ENCODE measurements around the gene RARS1. TPM values are rescaled to one million over a fixed set of nuclear protein-coding genes. Genes with fewer than 3 reads are reported as not detected.

Gene RARS1
- total RNA-seq (10 to 100 TPM; 38.6 to 48.8 (median 41.5) TPM), polyA plus RNA-seq (10 to 100 TPM; 18.4 to 34.7 TPM)

- Histone ChIP-seq H3K36me3 (peaks cover 0 to 28% (median 27%) of the 10 kb centered on the region in 3 donors), H3K27ac (peak within 1 kb of the TSS in 3 of 4 donors; percentile 28 to 57 (median 48)), H3K4me3 (peak within 1 kb of the TSS; percentile 61 to 99 (median 88)), H3K4me1 (peaks cover 0 to 8% (median 0%) of the 10 kb centered on the region in 3 donors), H3K9me3 (no peaks in the 10 kb centered on the region), H3K27me3 (no peaks in the 10 kb centered on the region)
- intact Hi-C loops (cut with DNase I) = no loop called here
- DNase-seq (peak; percentile 88 to 97 (median 92)), ATAC-seq (peak; percentile 99 to 100 (median 100)), FAIRE-seq (no peak)
- peak; percentile 82 to 93 (median 92) for TF ChIP-seq CTCF (IDR thresholded peaks at IDR 0.05)
- WGBS, 2 donors = 0% methylated on average over 39 to 40 of the region's 40 CpGs
Measured at GRCh38 chr5:168486136-168486879, at the start of gene RARS1. TSS of gene RARS1 (plus strand) at chr5:168486471. CDS start at chr5:168486499, 28 bp downstream.

GRCh38 chr5:168438349-168438748, 47.9 kb upstream of the RARS1 start:
- WGBS, 2 donors = 72 to 82% methylated on average over 5 of the region's 5 CpGs
- H3K9me3 ChIP-seq = no peaks in the 10 kb centered on the region
- no peaks in the 10 kb centered on the region for H3K27me3 ChIP-seq
- no peak overlapping the region for H3K4me3 ChIP-seq
- H3K4me1 ChIP-seq = no peaks in the 10 kb centered on the region
- H3K36me3 ChIP-seq = peaks cover 0 to 49% (median 3%) of the 10 kb centered on the region in 3 donors
- FAIRE-seq = no peak
- intact Hi-C loops (cut with DNase I) = no loop called here
- DNase-seq = no peak
- H3K27ac ChIP-seq = no peak overlapping the region
- TF ChIP-seq CTCF (IDR thresholded peaks at IDR 0.05) = no peak
- ATAC-seq = no peak

GRCh38 chr5:168443533-168443932, 42.7 kb upstream of the RARS1 start:
- no peaks in the 10 kb centered on the region for H3K27me3 ChIP-seq
- no peak overlapping the region for H3K27ac ChIP-seq
- ATAC-seq (no peak), DNase-seq (no peak), FAIRE-seq (no peak)
- H3K4me3 ChIP-seq = no peak overlapping the region
- no peaks in the 10 kb centered on the region for H3K4me1 ChIP-seq
- peaks cover 0 to 42% (median 11%) of the 10 kb centered on the region in 3 donors for H3K36me3 ChIP-seq
- intact Hi-C loops (cut with DNase I) = no loop called here
- H3K9me3 ChIP-seq = no peaks in the 10 kb centered on the region
- no peak for TF ChIP-seq CTCF (IDR thresholded peaks at IDR 0.05)

- 91 to 94% methylated on average over 4 of the region's 4 CpGs for WGBS, 2 donors
- Histone ChIP-seq H3K4me1 (no peaks in the 10 kb centered on the region), H3K27me3 (no peaks in the 10 kb centered on the region), H3K27ac (no peak overlapping the region), H3K4me3 (no peak overlapping the region), H3K9me3 (no peaks in the 10 kb centered on the region), H3K36me3 (peaks cover 0 to 38% (median 11%) of the 10 kb centered on the region in 3 donors)
- FAIRE-seq = no peak
- intact Hi-C loops (cut with DNase I) = no loop called here
- no peak for TF ChIP-seq CTCF (IDR thresholded peaks at IDR 0.05)
- DNase-seq = no peak
- ATAC-seq = no peak
Measured at GRCh38 chr5:168443950-168444700, 42.1 kb upstream of the RARS1 start.
